AG09319 (cell line): Measurements from ENCODE around the gene CACNG7.

ENCODE experiments used
- DNase-seq: peaks from one replicate; pipeline ENCODE4 v3.0.0-alpha.2; 2010; ENCODE audit warnings: low read depth; ENCODE audit errors: extremely low read depth
- TF ChIP-seq, protein P1 (sequence below): IDR thresholded peaks from 2 replicates; pipeline ENCODE4 v1.5.1; 2011; ENCODE audit warnings: low read depth, mild to moderate bottlenecking, inconsistent platforms, low read length, moderate library complexity

CACNG7 gene

DNA sequence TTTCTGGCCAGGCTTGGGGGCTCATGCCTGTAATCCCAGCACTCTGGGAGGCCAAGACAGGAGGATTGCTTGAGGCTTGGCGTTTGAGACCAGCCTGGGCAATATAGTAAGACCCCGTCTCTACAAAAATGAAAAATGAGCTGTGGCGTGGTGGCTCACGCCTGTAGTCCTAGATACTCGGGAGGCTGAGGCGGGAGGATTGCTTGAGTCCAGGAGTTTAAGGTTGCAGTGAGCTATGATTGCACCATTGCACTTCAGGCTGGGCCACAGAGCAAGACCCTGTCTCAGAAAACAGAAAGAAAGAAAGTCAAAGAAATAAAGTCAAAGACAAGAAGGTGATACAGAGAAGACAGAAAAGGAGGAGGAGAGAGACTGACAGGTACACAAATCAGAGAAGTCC, 79.9 kb downstream of the CACNG7 start:
- TF ChIP-seq, protein P1, sequence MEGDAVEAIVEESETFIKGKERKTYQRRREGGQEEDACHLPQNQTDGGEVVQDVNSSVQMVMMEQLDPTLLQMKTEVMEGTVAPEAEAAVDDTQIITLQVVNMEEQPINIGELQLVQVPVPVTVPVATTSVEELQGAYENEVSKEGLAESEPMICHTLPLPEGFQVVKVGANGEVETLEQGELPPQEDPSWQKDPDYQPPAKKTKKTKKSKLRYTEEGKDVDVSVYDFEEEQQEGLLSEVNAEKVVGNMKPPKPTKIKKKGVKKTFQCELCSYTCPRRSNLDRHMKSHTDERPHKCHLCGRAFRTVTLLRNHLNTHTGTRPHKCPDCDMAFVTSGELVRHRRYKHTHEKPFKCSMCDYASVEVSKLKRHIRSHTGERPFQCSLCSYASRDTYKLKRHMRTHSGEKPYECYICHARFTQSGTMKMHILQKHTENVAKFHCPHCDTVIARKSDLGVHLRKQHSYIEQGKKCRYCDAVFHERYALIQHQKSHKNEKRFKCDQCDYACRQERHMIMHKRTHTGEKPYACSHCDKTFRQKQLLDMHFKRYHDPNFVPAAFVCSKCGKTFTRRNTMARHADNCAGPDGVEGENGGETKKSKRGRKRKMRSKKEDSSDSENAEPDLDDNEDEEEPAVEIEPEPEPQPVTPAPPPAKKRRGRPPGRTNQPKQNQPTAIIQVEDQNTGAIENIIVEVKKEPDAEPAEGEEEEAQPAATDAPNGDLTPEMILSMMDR, result no peak
- no peak for DNase-seq

DNA sequence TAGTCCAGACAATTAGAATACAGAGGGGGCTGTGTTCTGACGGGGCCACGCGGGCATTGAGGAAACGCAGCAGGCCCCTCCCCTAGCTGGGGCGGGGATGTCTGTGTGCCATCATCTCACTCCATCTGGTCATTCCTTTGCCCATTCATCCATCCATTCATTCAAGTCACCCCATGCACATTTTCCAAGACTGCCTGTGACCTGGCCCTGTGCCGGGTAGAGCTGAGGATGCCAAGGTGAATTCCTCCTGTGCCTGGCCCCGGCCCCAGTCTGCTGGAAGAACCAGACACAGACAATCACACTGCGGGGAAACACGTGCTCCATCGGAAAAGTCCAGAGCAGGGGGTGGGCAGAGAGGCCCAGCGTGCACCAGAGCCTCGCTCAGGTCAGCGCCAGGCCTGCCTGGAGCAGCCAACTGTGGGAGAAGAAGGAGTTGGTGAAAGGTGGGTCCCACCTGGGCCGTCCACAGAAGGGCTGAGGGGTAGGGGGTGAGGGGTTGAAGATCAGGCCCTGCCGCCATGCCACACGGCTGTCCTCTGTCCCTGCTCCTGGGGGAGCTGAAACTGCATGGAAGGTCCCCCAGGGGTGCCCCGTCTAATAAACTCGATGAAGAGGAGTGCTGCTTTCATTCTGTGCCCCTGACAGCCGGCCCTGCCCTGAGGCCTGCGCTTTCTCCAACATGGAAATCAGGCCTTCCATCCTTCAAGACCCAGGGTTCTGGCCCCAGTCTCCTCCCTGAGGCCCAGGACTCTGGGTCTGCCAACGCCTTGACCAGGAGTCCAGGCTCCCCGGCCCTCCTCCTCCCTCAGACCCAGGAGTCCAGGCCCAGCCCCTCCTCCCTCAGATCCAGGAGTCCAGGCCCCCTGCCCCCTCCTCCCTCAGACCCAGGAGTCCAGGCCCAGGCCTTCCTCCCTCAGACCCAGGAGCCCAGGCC, 80.8 kb downstream of the CACNG7 start:
- no peak for DNase-seq
- TF ChIP-seq, protein P1, result no peak

DNA sequence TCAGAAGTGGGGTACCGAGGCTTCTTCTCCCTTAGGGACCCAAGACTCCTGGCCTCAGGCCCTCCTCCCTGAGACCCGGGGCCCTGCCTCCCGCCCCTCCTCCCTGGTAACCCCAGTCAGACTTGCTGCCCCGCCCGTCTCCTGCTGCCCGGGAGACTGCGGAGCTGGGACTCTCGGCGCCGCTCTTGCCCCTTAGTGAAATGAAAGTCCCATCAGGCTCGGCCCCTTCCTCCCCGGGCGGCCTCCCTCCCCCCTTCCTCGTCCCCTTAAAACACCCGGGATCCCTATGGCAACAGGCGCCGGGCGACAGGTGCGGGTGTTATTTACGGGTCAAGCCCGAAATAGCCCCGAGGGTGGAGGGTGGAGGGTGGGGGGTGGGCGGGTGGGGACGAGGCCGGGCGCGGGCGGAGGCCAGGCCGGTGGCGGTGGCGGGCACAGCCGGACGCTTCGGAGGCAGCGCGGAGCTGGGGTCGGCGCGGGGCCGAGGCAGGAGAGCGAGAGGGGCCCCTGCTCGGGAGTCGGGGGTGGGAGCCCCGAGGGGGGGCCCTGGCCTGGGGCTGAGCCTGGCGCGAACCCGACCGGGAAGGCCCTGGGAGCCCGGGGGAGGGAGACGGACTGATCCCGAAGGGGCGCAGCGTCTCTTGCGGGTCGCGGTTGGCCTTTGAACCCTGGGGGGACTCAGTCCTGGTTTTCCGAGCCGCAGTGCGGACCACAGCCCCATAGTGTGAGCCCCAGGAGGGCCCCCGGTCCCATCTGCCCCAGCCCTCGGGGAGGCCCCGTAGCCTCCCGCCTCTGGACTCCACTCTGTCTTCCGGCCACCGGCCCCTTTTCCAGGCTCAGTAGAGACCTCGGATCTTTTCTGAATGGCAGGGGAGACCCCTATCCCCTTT, 82.4 kb downstream of the CACNG7 start, which contains the start of gene CACNG6:
Gene CACNG6 (plus strand): TSS at position 414 of the 890 bp plus-strand sequence. CDS start 1,241 bp downstream, outside the sequence.
- no peak for DNase-seq
- TF ChIP-seq, protein P1, result no peak

DNA sequence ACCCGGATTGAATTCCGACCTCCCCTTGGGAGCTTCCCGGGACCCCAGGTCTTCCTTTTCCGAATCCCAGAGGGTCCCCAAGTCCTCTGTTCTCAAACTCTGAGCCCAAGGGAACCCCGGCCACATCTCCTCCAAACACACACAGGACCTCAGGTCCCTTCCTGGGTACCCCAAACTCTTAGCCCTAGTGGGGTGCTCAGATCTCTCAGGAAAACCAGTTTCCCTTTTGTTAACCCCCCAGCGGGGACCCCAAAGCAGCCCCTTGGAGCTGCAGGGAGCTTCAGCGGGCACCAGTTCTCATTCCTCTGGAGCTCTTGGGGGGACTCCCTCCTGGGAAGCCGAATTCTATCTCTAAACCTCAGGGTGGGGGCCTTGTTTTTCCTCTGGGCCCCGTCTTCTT, 83.1 kb downstream of the CACNG7 start:
- no peak for DNase-seq
- TF ChIP-seq, protein P1, result no peak

DNA sequence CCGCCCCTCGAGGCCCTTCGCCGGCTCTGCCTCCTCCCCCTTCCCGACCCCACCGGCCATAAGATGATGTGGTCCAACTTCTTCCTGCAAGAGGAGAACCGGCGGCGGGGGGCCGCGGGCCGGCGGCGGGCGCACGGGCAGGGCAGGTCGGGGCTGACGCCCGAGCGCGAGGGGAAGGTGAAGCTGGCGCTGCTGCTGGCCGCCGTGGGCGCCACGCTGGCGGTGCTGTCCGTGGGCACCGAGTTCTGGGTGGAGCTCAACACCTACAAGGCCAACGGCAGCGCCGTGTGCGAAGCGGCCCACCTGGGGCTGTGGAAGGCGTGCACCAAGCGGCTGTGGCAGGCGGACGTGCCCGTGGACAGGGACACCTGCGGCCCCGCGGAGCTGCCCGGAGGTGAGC, 83.7 kb downstream of the CACNG7 start:
- TF ChIP-seq, protein P1, result no peak
- DNase-seq, result no peak

DNA sequence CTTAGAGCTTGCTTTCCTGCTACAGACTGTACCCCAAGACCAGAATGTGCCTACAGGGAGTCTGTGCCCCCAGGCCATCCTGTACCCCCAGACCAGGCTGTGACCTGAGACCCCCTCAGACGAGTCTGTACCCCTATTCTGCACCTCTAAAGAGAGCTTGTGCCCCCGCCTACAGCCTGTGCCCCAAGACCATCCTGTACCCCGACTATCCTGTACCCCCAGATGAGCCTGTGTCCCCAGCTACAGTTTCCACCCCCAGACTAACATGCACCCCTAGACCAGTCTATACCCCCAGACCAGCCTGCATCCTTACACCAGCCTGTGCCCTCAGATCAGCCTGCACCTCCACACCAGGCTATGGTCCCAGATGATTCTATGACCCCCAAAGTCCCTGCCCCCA, 84.4 kb downstream of the CACNG7 start:
- DNase-seq, result no peak
- TF ChIP-seq, protein P1, result no peak
